Endometrial microvascular endothelial cells (primary cell): ENCODE results near the gene KCNK3. TPM values are rescaled to one million over a fixed set of nuclear protein-coding genes. Genes with fewer than 3 reads are reported as not detected.
"Not testable (repeated sequence)": the region's sequence is repeated elsewhere in the genome, so short reads cannot be mapped to it uniquely, and the experiment has no call there.

ENCODE experiments used
- in situ Hi-C: cut with HindIII; loops from 2 replicates; pipeline ENCODE4 v1.10.0; 2017; ENCODE audit warnings: low sequenced_read_pairs, low pct_unique_long_range_greater_than_20kb; ENCODE audit errors: inconsistent ontology term
- total RNA-seq: library from RNA; depleted of rRNA; stranded (reverse); fragments of >200 nt; gene quantifications from one replicate; pipeline ENCODE4 v1.2.3, GENCODE V29; 2015; ENCODE audit errors: inconsistent ontology term

KCNK3 gene
- total RNA-seq, 1 donor from 2014 or later: not detected

- in situ Hi-C loops: no loop called here
Observed at GRCh38 chr2:26658691-26659346, 33.7 kb upstream of the KCNK3 start.

DNA sequence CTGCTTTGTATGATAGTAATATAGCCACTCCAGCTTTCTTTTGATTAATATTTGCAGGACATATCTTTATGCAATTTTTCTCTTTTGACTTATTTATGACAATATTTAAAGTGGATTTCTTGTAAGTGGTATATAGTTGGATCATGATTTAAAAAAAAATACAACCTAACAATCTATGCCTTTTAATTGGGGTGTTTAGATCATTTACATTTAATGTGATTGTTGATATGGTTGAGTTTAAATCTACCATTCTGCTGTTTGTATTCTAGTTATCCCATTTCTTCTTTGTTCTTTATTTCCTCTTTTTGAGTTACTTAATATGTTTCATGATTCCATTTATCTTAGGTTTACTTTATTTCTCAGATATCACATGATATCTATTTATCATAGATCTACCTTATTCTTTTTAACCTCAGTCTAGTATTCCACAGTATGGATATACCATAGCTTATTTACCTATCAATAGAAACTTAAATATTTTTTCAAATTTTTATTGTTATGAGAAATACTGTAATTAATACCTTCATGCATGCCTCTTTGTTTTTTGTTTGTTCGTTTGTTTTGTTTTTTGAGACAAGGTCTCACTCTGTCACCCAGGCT lies 32.1 kb upstream of the KCNK3 start:
- in situ Hi-C loops: no loop called here

GRCh38 chr2:26665296-26665695 lies 27.2 kb upstream of the KCNK3 start:
- in situ Hi-C loops: not testable (repeated sequence)

DNA sequence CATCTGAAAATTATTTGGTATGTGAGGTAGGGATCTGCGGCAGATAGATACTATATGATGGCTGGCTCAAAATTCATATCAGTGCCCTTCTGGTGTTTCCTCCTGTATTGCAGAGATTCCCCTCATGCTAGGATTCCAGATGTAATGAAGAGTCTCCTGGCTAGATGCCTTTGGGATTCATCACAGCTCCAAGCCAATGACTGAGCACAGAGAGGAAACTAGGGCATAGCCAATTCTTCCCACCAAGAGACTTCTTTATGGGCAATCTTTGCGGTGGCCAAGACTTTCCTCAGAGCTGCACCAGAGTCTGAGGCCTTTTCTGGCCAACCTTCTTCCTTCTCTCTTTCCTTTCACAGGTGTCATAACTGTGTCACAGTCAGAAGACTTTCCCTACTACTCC lies 25.9 kb upstream of the KCNK3 start:
- in situ Hi-C loops: no loop called here

- in situ Hi-C loops: no loop called here
Observed at GRCh38 chr2:26668041-26668440, 24.5 kb upstream of the KCNK3 start.

DNA sequence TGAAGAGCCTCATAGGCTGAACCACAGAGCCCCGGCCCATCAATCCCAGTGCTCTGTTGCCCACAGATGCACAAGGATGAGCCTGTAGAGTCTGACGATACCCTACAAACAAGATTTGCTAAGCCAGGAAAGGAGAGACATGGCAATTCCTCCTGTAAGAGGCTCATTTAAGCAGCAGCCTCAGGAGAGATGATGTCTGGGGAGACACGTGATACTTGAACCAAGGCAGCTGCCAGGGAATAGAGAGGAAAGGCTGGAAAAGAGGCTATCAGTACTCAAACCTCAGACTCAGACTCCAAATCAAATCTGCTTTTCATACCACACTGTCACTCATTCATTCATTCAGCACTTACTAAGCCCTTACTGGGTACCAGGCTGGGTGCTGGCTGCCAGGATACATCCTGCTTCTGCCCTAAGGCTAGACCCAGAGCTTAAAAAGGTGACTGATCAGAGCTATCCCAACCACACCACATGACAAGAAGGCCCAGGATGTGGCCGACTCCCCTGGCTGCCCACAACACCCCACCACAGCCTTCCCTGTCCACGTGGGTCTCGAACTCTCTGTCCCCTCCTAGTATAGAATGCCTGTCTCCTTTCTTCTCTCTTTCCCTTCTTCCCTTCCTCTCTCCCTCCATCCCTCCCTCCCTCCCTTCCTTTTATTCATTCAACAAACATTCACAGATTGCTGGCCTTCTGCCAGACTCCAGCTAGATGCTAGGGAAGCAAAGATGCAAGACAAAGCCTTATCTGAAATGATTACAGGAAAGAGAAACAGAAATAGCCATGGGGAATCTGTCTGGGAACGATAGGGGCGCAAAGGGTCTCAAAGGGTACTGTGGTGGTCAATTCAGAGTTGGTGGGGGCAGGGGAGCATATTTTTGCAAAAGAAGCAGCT lies 23.4 kb upstream of the KCNK3 start:
- in situ Hi-C loops: no loop called here

DNA sequence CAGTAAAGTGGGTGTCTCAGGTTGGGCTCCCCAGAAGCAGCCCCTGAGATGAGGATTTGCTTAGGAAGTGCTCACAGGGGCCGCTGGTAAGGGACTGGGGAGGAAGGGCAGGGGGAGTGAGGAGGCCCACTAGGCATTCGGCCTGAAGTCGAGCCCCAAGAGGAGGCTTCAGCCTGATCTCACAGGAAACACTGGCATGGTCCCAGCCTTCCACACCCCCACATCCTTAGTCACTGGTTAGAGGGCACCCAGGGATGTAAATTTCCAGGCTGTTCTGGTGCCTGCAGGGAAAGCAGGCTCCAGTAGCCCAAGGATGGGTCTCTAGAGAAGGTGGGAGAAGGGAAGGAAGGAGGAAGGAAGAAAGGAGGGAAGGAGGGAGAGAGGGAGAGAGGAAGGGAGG lies 22.4 kb upstream of the KCNK3 start:
- in situ Hi-C loops: no loop called here

DNA sequence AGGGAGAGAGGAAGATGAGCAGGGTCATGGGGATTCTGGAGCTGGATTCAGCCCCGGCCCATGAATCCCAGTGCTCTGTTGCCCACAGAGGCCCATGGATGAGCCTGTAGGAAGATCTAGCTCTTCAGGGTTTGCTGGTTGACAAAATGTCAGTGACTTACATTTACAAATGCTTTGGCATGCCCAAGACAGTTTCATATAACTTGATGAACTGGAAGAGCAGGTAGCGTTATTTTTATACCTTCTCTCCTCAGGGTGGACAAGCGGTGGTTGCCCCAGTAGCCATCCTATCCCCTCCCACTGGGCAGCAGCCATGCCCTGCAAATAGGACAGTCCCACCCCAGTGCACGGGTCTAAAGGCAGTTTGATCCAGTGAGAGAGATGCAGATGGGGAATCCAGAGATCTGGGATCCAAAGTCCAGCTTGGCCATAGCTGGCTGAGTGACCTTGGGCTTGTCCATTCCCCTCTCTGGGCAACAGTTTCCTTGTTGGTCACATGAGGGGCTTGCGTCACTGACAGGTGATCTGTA lies 21.5 kb upstream of the KCNK3 start:
- in situ Hi-C loops: no loop called here

- in situ Hi-C loops: no loop called here
Observed at GRCh38 chr2:26671691-26672090, 20.8 kb upstream of the KCNK3 start.

GRCh38 chr2:26672112-26672817 lies 20.3 kb upstream of the KCNK3 start:
- in situ Hi-C loops: no loop called here

GRCh38 chr2:26672818-26673393 lies 19.6 kb upstream of the KCNK3 start:
- in situ Hi-C loops: no loop called here

DNA sequence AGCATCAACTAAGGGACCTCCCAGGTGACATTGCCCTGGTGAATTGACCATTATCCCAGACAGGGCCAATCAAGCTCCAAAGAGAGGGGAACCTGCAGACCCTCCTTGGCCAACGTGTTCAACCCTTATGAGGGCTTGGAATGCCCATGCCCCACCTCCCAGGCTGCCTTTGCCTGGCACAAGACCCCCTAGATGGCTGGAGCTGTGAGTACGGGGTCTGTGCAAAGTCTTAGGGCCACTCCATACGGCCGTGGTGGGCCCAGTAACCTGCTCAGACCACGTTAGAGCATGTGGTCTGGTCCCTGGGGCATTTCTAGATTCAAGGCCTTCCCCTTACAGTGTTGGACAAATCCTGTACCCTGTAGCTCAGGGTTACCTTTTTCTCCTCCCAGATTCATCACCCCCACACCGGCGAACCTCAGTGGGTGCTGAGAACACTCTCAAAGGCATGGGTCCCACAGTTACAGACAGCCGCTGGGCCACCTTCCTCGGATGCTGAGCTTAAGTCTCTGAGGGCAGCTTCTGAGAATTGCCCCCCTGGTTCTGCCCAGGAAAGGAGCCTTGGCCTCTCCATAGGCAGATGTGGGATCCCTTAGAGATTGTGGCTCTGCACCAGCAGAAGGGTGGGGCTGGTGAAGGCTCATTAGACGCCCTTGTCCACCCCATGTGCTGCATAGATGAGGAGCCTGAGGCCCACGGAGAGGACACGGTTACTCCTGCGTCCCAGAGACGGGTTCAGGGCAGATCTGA lies 18.3 kb upstream of the KCNK3 start:
- in situ Hi-C loops: no loop called here

- in situ Hi-C loops: no loop called here
Observed at GRCh38 chr2:26674771-26675170, 17.8 kb upstream of the KCNK3 start.

DNA sequence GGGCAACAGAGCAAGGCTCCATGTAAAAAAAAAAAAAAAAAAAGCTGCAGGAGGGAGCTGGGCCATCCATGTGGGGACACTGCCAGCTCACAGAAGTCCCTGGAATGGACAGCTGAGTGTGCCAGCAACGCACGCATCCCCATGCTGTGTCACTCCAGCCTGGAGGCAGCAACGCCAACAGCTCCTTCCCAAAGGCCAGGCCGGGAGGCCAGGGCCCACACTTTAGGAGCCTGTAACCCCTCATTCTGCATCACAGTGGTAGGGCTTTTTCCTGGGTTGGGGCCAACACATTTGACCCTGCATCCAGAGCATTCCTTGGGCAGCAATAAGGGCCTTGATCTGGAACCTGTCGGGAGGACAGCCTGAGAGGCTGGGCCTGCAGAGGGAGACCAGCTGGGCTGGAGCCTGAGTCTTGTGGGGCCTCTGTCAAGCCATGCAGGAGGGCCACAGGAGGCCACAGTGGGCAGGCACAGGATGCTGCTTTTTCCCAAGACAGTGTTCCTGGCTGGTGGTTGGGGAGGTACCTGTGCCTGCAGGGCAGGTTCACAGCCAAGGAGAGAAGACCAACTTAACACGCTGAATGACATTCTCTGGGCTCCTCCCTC lies 16.8 kb upstream of the KCNK3 start:
- in situ Hi-C loops: no loop called here

DNA sequence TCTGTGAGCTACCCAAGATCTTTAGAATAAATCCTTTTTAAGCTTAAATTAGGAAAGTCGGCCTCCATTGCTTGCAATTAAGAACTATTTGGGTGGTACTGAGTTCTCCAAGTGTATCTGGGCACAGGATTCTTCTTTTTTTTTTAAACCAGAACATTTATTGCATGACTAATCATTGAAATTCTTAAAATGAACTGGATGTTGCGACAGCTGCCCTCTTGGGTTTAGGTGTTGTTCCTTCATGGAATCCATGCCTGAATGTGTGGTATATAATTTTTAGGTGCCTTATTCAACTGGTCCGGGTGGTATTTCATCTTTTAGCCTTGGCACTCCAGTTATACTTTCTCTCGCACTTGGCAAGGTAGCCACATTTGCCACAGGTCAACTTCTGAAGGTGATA lies 14.5 kb upstream of the KCNK3 start:
- in situ Hi-C loops: no loop called here

DNA sequence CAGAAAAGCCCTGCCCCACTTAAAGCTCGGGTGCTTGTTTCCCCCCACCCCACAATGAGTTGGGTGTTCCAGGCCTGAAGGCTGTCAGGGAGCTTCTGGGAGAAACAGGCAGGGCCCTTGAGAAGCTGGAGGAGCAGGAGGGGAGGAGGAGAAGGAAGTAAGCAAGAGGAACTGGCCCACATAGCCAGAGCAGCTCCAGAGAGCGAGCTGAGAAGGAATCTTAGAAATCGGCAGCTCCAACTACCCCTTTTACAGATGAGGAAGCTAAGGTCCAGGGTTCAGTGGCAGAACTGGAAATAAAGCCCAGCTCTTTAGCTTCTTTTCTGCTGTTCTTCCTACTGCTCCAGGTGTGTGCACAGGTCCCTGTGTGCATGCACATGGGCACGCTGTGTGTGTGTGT lies 12.7 kb upstream of the KCNK3 start:
- in situ Hi-C loops: no loop called here

GRCh38 chr2:26681656-26682055 lies 10.9 kb upstream of the KCNK3 start:
- in situ Hi-C loops: no loop called here

- in situ Hi-C loops: no loop called here
Observed at GRCh38 chr2:26682155-26682554, 10.4 kb upstream of the KCNK3 start.
